HG03196 (cell line): ENCODE data around the gene SP1.
A peak's percentile ranks its signal among the peaks of the same experiment; 100 is the strongest.
"Not testable (repeated sequence)": the region's sequence is repeated elsewhere in the genome, so short reads cannot be mapped to it uniquely, and the experiment has no call there.

Experiments
- ATAC-seq: cut with Tn5 transposase; IDR thresholded peaks from one replicate; pipeline ENCODE4 v1.9.1; 2021; ENCODE audit not compliant: unreplicated experiment

SP1 gene

DNA sequence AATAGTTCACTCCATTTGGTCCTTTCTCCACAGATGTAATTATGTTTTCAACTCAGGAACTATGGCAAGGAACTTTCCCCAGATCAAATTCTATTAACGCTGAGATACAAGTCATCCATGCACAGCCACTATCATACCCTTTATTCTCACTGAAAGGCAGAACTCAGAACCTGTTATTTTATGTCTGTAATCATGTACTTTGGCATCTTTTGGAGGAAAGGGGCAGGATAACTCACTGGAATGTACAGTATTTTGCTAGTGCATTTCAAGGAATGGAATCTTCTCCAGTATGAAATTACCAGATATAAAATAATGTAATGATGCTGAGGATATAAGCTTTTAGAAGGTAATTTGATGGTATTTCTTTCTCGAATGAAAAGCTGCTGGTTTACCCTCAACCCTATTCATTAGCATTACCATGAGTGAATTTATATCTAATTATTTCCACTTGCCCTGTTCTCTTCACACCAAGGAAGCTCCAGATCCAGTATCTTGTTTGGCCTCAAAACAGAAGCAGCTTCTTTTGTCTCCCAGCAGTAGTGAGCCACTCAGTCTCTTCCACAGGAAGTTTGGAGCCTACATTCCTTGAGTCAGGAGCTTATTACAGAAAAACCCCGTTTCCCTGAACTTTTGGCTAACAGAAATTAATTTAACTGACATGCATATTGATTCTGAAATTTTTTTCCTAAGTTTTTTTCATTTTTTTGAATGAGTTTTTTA, 33.7 kb downstream of the SP1 start:
- ATAC-seq, result no peak

DNA sequence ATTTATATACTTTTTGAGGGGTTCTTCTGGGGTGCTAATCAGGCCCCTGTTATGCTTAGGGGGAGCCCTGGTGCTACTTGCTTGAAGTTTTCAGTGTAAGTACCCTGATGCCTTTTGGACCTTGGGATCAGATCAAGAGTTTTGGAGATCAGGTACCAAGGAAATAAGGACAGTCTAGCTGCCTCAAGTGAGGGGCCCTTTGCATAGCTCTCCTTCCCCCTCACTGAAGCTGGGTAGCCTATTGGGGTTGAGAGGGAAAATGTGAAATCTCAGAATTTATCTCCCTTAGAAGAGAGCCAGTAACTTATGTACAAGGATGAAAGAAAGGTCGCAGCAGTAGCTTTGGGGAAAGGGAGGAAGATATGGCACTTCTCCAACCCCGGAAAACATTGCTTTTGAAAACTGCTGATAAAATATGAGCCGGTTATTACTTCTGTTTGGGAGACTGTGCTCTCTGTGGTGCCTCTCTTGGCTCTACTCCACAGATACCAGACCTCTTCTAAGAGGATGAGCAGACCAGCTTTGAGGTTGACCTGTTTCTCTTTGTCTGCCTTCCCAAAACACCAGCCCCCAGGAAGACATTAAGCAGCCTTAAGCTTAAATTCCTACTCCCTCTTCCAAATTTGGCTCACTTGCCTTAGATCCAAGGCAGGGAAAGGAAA, 34.9 kb downstream of the SP1 start:
- no peak for ATAC-seq

DNA sequence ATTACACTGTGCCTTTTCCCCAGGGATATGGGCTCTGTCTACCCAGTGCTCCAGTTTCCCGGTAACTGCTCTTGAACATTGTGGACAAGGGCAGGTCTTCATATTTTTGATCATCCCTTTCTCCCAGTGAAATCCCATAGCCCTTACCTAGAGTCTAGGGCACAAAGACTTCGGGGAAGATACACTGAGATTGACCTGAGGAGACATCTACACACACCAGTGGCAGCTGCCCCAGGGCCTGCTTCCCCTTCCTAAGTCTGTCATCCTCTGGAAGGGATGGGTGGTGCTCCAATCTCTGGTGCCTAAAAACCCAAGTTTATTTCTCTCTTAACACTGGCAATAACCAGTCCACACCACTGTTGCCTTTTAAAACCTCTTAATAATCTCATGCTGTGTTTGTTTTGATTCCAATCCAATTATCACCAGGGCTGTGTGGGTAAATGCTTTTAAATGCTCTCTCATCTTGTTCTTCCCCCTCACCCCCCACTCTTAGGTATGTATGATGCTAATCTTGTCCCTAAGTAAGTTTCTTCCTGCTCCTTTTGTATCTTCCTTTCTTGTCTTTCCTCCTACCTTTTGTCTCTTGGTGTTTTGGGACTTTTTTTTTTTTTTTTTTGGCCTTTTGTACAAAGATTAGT, 35.9 kb downstream of the SP1 start:
- ATAC-seq, result not testable (repeated sequence)

DNA sequence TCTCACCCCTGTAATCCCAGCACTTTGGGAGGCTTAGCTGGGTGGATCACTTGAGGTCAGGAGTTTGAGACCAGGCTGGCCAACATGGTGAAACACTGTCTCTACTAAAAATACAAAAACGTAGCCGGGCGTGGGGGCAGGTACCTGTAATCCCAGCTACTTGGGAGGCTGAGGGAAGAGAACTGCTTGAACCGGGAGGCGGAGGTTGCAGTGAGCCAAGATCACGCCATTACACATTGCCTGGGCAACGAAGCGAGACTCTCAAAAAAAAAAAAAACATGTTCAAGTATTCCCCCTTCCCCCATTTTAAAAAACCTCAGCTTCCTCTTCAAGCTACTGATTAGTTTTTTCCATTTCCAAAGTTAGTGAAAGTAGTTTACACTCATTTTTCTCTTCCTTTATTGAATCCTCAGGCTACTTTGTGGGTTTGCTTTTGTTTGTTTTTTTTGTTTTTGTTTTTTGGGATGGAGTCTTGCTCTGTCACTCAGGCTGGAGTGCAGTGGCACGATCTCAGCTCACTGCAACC, 37.4 kb downstream of the SP1 start:
- ATAC-seq, result not testable (repeated sequence)

- ATAC-seq, result no peak
Observed at GRCh38 chr12:53418221-53418620, 38.2 kb downstream of the SP1 start.

DNA sequence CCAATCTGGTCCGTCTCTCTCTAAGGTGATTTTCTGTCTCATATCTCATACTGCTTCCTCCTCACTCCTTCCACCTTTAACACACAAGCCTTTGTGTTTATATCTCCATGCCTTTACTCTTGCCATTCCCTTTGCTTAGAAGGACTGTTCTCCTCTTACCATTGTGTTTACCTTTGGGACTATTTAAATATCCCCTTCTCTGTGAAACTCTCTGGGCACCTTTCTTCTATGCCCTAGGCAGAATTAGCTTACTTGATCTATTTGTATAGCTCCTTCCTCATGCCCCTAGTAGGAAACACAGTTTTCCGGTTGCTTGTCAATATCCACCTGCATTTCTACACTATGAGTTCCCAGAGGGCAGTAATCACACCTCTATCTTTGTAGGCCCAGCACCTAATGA, 39.8 kb downstream of the SP1 start:
- no peak for ATAC-seq

GRCh38 chr12:53422247-53422646, 42.3 kb downstream of the SP1 start:
- not testable (repeated sequence) for ATAC-seq

GRCh38 chr12:53423597-53423996, 43.6 kb downstream of the SP1 start, which contains the start of gene AMHR2:
AMHR2 (plus strand) TSS chr12:53423855; CDS start chr12:53423935, 80 bp downstream.
- ATAC-seq, result no peak

GRCh38 chr12:53424626-53425514, 44.9 kb downstream of the SP1 start:
- ATAC-seq, result no peak

DNA sequence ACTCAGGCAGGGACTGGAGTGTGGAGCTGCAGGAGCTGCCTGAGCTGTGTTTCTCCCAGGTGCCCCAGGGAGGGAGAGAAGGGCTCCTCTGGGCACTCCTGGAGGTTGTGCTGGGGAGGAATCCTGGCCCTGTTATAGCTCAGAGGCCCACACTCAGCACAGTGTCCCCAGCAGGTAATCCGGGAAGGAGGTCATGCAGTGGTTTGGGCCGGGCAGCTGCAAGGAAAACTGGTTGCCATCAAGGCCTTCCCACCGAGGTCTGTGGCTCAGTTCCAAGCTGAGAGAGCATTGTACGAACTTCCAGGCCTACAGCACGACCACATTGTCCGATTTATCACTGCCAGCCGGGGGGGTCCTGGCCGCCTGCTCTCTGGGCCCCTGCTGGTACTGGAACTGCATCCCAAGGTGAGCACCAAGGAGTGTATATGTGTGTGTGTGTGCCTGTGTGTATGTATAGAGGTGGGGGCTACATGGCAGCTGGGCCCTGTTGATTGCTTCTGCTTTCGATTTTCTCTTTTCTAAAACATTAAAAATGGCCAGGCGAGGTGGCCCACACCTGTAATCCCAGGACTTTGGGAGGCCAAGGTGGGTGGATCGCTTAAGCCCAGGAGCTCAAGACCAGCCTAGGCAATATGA, 45.7 kb downstream of the SP1 start:
- ATAC-seq, result no peak

GRCh38 chr12:53427905-53428594, 48.1 kb downstream of the SP1 start:
- ATAC-seq, result no peak

DNA sequence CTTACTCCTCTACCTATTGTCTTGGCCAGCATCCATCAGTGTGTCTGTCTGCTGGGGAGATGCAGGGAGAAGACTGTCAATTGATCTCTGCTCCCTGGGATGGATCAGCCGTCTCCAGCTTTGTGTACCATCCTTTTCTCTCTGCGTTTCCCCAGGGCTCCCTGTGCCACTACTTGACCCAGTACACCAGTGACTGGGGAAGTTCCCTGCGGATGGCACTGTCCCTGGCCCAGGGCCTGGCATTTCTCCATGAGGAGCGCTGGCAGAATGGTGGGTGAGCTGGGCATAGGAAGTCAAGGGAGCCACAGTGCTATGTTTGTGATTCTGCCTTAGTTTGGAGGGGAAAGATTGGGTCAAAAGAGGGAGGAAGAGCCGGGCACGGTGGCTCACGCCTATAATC, 48.8 kb downstream of the SP1 start:
- no peak for ATAC-seq

DNA sequence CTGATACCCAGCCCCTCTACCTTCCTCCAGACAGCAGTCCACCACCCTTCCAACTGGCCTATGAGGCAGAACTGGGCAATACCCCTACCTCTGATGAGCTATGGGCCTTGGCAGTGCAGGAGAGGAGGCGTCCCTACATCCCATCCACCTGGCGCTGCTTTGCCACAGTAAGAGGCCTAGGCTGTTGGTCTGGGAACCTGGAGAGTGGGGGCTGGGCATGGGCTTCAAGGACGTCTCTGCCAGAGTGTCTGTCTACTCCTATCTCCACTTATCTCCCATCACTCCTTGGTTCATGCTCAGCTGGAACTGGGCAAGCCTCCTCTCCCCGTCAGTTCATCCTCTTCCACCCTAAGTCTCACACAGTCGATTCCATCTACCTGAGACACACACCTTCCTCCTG, 50.1 kb downstream of the SP1 start:
- no peak for ATAC-seq

DNA sequence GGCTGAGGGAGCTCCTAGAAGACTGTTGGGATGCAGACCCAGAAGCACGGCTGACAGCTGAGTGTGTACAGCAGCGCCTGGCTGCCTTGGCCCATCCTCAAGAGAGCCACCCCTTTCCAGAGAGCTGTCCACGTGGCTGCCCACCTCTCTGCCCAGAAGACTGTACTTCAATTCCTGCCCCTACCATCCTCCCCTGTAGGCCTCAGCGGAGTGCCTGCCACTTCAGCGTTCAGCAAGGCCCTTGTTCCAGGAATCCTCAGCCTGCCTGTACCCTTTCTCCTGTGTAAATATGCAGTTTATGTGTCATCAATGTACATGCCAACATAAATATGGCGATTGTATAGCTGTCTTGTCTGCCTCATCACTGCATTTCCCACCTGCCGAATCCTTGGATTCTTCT, 51.2 kb downstream of the SP1 start:
- ATAC-seq, result no peak

GRCh38 chr12:53435326-53435725, 55.4 kb downstream of the SP1 start:
- ATAC-seq, result not testable (repeated sequence)

DNA sequence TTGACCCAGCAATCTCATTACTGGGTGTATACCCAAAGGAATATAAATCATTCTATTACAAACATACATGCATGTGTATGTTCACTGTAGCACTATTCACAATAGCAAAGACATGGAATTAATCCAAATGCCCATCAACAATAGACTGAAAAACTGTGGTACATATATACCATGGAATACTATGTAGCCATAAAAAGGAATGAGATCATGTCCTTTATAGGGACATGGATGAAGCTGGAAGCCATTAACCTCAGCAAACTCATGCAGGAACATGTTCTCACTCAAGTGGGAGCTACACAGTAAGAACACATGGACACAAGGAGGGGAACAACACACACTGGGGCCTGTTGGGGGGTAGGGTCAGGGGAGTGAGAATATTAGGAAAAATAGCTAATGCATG, 59.6 kb downstream of the SP1 start:
- ATAC-seq, result not testable (repeated sequence)

DNA sequence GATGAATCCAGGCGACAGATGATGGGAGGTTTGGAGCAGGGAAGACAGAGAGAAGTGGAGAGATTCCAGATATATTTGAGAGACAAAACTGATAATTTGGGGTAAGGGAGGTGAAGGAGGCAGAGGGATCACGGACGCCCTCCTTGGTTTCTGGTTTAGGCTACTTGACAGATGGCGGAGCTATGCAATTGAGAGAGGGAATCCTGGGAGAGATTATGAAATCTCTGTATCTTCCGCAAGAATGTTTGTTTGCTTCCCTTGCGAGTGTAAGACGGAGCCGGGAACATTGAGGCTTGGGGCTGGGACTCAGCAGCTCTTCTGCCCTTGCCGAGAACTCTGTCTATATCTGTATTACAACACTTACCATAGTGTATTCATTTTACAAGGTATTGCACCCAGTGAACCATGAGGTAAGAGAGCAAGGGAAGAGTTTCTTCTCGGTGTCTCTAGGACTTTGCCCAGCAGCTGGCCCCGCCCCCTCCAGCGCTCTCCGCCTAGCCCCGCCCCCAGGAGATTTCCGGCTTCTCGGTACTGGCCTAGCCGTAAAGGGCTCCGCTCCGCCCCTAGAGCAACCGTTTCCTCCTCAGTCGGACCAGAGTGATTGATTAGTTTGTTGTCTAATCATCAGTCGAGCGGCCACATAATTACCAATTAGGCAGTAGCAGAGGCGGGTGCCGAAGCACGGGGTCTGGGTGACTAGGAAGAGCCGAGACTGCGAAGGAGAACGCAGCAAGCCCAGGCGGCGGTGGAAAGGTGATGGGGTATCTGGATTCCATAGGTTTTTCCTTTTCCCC, 61.3 kb downstream of the SP1 start, which contains the start of gene PRR13:
PRR13 (plus strand) TSS at position 695 of the 794 bp plus-strand sequence. CDS start 981 bp downstream, outside the sequence.
- ATAC-seq, result peak; percentile 99

- no peak for ATAC-seq
Observed at GRCh38 chr12:53443955-53444354, 64.0 kb downstream of the SP1 start.
